ENCODE data around the gene P2RY11. TPM values are rescaled to one million over a fixed set of nuclear protein-coding genes. Genes with fewer than 3 reads are reported as not detected.

Gene P2RY11
- total RNA-seq, 1 experiment from 2014 or later = 60.6 TPM

DNA sequence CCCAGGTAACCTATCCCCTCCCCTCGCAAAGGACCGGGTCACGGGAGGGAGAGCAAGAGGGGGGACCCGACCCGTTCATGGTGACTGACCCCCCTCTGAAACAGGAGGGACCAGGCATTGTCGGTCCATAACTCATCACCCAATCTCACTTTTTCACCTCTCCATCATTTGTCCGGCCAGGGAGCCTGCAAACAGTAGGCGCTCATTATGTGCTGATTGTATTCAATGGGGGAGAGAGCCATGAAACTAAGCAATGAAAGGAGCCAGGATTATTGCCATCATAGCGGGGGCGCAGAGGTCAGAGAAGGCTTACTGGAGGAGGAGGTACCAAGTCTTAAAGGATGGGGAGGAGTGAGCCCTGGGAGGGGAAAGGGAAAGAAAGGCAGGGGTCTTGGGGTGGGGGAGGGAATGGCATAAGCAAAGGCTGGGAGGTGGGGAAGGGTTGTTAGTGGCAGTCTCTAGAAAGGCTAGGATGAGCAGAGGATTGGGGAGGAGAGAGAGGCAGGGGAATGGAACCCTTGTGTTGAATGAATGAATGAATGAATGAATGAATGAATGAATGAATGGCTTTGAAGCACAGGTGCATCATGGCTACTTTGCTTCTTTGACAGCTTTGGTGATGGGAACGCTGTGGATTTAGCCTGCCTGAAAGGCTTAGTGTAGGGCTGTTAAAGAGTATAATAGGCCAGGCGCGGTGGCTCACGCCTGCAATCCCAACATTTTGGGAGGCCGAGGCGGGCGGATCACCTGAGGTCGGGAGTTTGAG lies 24.0 kb upstream of the P2RY11 start:
- Histone ChIP-seq H4K5ac (ENCODE audit: insufficient read length, low read depth, low read length) (no peak overlapping the region), H3K9me3 (ENCODE audit: control insufficient read depth, low read depth, low read length) (no peaks in the 10 kb centered on the region), H3K14ac (ENCODE audit: insufficient read depth, low read length) (no peak overlapping the region), H4K91ac (ENCODE audit: insufficient read length, low read depth, low read length) (no peak overlapping the region), H3K23me2 (ENCODE audit: insufficient read length, low read depth, low read length, poor library complexity, severe bottlenecking) (peaks cover 10% of the 10 kb centered on the region), H3K56ac (ENCODE audit: insufficient read length, low read depth, low read length) (no peak overlapping the region), H3K79me1 (ENCODE audit: insufficient read depth, low read depth, low read length, poor library complexity, severe bottlenecking) (no peaks in the 10 kb centered on the region), H2BK20ac (ENCODE audit: low read depth, low read length, poor library complexity, severe bottlenecking) (no peak overlapping the region), H2BK120ac (ENCODE audit: low read depth, low read length, poor library complexity, severe bottlenecking) (no peak overlapping the region), H2BK12ac (ENCODE audit: insufficient read length, low read depth, low read length) (no peak overlapping the region), H3K4ac (ENCODE audit: low read depth, low read length) (no peak overlapping the region), H3T11ph (ENCODE audit: low read length) (no peak overlapping the region), H3K27me3 (ENCODE audit: insufficient read depth, low read length) (no peaks in the 10 kb centered on the region), H3K9ac (ENCODE audit: extremely low read depth, insufficient read length, low read length) (no peak overlapping the region), H3K23ac (ENCODE audit: insufficient read length, low read depth, low read length) (no peak overlapping the region), H3K18ac (ENCODE audit: insufficient read length, low read depth, low read length) (no peak overlapping the region), H2BK5ac (ENCODE audit: insufficient read length, low read length) (no peak overlapping the region), H3K4me2 (ENCODE audit: insufficient read depth, insufficient read length, low read length) (peak overlapping the region; percentile 77), H2BK15ac (ENCODE audit: low read depth, low read length) (no peak overlapping the region), H4K8ac (replicated peaks; ENCODE audit: insufficient read length, low read depth, low read length) (no peak overlapping the region), H2AK5ac (ENCODE audit: insufficient read length, low read length) (no peak overlapping the region), H4K20me1 (ENCODE audit: control insufficient read depth, insufficient read depth, insufficient read length) (no peaks in the 10 kb centered on the region), H2AFZ (ENCODE audit: low read length) (no peak overlapping the region), H3K27ac (ENCODE audit: insufficient read length, low read depth, low read length) (no peak overlapping the region), H3K79me2 (ENCODE audit: insufficient read depth, low read length) (no peaks in the 10 kb centered on the region), H3K4me1 (ENCODE audit: insufficient read depth, low read length) (no peaks in the 10 kb centered on the region)
- TF ChIP-seq CTCF (conservative IDR thresholded peaks at IDR 0.05) = no peak
- Mint-ChIP-seq H3K27me3 (ENCODE audit: low read depth) (peaks cover 12% of the 10 kb centered on the region), H3K36me3 (ENCODE audit: insufficient read depth in 1 of 3, low read depth in 3 of 3) (peaks cover 4 to 16% (median 11%) of the 10 kb centered on the region in 3 experiments; a peak in 6 of 7 replicates), H3K9me3 (peaks cover 0 to 2% of the 10 kb centered on the region in 2 experiments; a peak in 1 of 5 replicates), H3K4me3 (peak overlapping the region; percentile 75 to 90), H3K4me1 (peaks cover 7 to 9% of the 10 kb centered on the region in 2 experiments; a peak in 2 of 4 replicates), H3K27ac (no peak overlapping the region)
- WGBS (ENCODE audit: extremely low coverage, insufficient read length, low lambda C conversion rate) = no CpG with 5 or more reads among the region's 18 CpGs
- DNase-seq = no peak
